IPS-NIHi7 (cell line): ENCODE data around the gene MAML1.

Source experiments
- DNase-seq: peaks from one replicate; pipeline ENCODE4 v3.0.0; 2012; ENCODE audit warnings: mixed read lengths; ENCODE audit errors: extremely low spot score

Gene MAML1

GRCh38 chr5:179804555-179804947 is 71.9 kb downstream of the MAML1 start:
- no peak for DNase-seq

- no peak for DNase-seq
Measured at GRCh38 chr5:179805070-179805528, 72.5 kb downstream of the MAML1 start.

GRCh38 chr5:179805529-179806249 is 73.1 kb downstream of the MAML1 start:
- DNase-seq: no peak

GRCh38 chr5:179806250-179807048 is 73.8 kb downstream of the MAML1 start, which contains the start of gene MGAT4B:
Gene MGAT4B, minus strand, starts transcription at chr5:179806866. Its CDS starts 283 bp downstream, at chr5:179806583.
- peak; percentile 81 for DNase-seq

GRCh38 chr5:179812135-179812825 is 79.7 kb downstream of the MAML1 start:
- no peak for DNase-seq

GRCh38 chr5:179812997-179813607 is 80.5 kb downstream of the MAML1 start:
- no peak for DNase-seq

GRCh38 chr5:179814090-179814489 is 81.5 kb downstream of the MAML1 start:
- no peak for DNase-seq

- no peak for DNase-seq
Measured at GRCh38 chr5:179815491-179816249, 83.0 kb downstream of the MAML1 start.

- DNase-seq: no peak
Measured at GRCh38 chr5:179816401-179816795, 83.8 kb downstream of the MAML1 start.

- DNase-seq: no peak
Measured at GRCh38 chr5:179816796-179817469, 84.3 kb downstream of the MAML1 start.

GRCh38 chr5:179817470-179817840 is 84.8 kb downstream of the MAML1 start:
- no peak for DNase-seq

GRCh38 chr5:179817890-179818745 is 85.5 kb downstream of the MAML1 start:
- DNase-seq: no peak

GRCh38 chr5:179818746-179819295 is 86.2 kb downstream of the MAML1 start:
- DNase-seq: peak; percentile 67

- peak; percentile 64 for DNase-seq
Measured at GRCh38 chr5:179819296-179820126, 86.9 kb downstream of the MAML1 start.

GRCh38 chr5:179820127-179820482 is 87.5 kb downstream of the MAML1 start:
- DNase-seq: no peak

- peak; percentile 84 for DNase-seq
Measured at GRCh38 chr5:179820483-179821297, 88.1 kb downstream of the MAML1 start, which contains the start of gene SQSTM1. Gene SQSTM1, plus strand, starts transcription at chr5:179820905. Its CDS starts 32 bp downstream, at chr5:179820937.

- peak; percentile 90 for DNase-seq
Measured at GRCh38 chr5:179821298-179822058, 88.9 kb downstream of the MAML1 start.
